Neural cell (in vitro differentiated cells): ENCODE results near the gene FHAD1.

Source experiments
- EP300 ChIP-seq: fragments of 450-650 bp; conservative IDR thresholded peaks from 2 replicates; pipeline ENCODE4 v1.6.1; 2014; ENCODE audit warnings: antibody characterized with exemption, mild to moderate bottlenecking, moderate library complexity; ENCODE audit not compliant: poor library complexity, severe bottlenecking
- POLR2AphosphoS5 ChIP-seq: IDR thresholded peaks from 2 replicates; pipeline ENCODE4 v1.6.1; 2012
- RAD21 ChIP-seq: fragments of 450-650 bp; conservative IDR thresholded peaks from 2 replicates; pipeline ENCODE4 v1.6.1; 2014; ENCODE audit warnings: antibody characterized with exemption, mild to moderate bottlenecking, moderate library complexity
- TF ChIP-seq, protein P1 (sequence below): fragments of 450-650 bp; IDR thresholded peaks from 2 replicates; pipeline ENCODE4 v1.5.1; 2014; ENCODE audit warnings: antibody characterized with exemption, mild to moderate bottlenecking, moderate library complexity; ENCODE audit not compliant: poor library complexity, severe bottlenecking
- TF ChIP-seq, protein P2 (sequence below): IDR thresholded peaks from 2 replicates; pipeline ENCODE4 v1.6.1; 2012; ENCODE audit warnings: borderline replicate concordance

DNA sequence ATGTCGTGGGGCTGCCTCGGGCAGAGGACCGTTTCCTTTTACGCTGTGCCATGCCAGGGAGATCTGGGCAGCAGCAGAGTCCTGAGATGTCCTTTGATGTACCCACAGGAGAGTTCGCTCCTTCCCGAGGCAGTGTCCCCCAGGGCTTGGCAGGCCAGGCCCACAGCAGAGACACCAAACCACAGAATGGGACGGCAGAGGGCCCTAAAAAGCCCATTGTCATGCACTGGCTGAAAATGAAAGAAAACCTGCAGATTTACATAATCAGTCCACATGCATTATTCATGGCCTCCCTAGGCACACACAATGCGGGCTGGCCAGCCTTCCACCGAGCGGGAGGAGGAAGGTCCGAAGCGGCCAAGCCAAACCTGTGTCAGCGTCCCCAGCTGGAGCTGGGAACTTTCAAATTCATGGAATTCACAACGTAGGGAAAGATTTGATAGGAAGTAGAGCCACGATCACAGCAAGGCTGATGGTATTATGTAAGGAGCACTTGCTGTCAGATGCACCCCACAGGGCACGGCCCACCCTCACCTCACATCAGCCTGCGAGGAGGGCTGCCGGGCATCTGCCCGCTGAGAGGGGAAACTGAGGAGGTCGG lies 137.4 kb downstream of the FHAD1 start:
- TF ChIP-seq, protein P1, sequence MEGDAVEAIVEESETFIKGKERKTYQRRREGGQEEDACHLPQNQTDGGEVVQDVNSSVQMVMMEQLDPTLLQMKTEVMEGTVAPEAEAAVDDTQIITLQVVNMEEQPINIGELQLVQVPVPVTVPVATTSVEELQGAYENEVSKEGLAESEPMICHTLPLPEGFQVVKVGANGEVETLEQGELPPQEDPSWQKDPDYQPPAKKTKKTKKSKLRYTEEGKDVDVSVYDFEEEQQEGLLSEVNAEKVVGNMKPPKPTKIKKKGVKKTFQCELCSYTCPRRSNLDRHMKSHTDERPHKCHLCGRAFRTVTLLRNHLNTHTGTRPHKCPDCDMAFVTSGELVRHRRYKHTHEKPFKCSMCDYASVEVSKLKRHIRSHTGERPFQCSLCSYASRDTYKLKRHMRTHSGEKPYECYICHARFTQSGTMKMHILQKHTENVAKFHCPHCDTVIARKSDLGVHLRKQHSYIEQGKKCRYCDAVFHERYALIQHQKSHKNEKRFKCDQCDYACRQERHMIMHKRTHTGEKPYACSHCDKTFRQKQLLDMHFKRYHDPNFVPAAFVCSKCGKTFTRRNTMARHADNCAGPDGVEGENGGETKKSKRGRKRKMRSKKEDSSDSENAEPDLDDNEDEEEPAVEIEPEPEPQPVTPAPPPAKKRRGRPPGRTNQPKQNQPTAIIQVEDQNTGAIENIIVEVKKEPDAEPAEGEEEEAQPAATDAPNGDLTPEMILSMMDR = no peak
- TF ChIP-seq POLR2AphosphoS5 (no peak), EP300 (no peak), RAD21 (no peak)
- TF ChIP-seq, protein P2, sequence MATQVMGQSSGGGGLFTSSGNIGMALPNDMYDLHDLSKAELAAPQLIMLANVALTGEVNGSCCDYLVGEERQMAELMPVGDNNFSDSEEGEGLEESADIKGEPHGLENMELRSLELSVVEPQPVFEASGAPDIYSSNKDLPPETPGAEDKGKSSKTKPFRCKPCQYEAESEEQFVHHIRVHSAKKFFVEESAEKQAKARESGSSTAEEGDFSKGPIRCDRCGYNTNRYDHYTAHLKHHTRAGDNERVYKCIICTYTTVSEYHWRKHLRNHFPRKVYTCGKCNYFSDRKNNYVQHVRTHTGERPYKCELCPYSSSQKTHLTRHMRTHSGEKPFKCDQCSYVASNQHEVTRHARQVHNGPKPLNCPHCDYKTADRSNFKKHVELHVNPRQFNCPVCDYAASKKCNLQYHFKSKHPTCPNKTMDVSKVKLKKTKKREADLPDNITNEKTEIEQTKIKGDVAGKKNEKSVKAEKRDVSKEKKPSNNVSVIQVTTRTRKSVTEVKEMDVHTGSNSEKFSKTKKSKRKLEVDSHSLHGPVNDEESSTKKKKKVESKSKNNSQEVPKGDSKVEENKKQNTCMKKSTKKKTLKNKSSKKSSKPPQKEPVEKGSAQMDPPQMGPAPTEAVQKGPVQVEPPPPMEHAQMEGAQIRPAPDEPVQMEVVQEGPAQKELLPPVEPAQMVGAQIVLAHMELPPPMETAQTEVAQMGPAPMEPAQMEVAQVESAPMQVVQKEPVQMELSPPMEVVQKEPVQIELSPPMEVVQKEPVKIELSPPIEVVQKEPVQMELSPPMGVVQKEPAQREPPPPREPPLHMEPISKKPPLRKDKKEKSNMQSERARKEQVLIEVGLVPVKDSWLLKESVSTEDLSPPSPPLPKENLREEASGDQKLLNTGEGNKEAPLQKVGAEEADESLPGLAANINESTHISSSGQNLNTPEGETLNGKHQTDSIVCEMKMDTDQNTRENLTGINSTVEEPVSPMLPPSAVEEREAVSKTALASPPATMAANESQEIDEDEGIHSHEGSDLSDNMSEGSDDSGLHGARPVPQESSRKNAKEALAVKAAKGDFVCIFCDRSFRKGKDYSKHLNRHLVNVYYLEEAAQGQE = no peak
